Esophagus muscularis mucosa (tissue), 4 donors: ENCODE measurements around the gene DDR1. TPM values are rescaled to one million over a fixed set of nuclear protein-coding genes. Genes with fewer than 3 reads are reported as not detected.
A peak's percentile ranks its signal among the peaks of the same experiment; 100 is the strongest.
"Not testable (repeated sequence)": the region's sequence is repeated elsewhere in the genome, so short reads cannot be mapped to it uniquely, and the experiment has no call there.

Source experiments
- DNase-seq: peaks from one replicate; pipeline ENCODE4 v3.0.0-alpha.2; 2017; ENCODE audit errors: extremely low spot score
- H3K27ac ChIP-seq, 4 donors: fragments of 200-600 bp; sonication (generic); replicated peaks in 1 of 4; 1 replicate in 3 of 4; 2 replicates in 1 of 4; pipeline ENCODE4 v1.5.1; 2016 to 2019; ENCODE audit warnings: mild to moderate bottlenecking in 1 of 4
- H3K27me3 ChIP-seq, 4 donors: fragments of 200-600 bp; sonication (generic); one replicate each; pipeline versions ENCODE4 v1.5.1 to v1.6.0; 2016 to 2019
- H3K36me3 ChIP-seq, 4 donors: fragments of 200-600 bp; sonication (generic); one replicate each; pipeline ENCODE4 v1.5.1; 2016 to 2019
- H3K4me1 ChIP-seq, 4 donors: fragments of 200-600 bp; sonication (generic); one replicate each; pipeline ENCODE4 v1.5.1; 2016 to 2019
- H3K4me3 ChIP-seq, 4 donors: fragments of 200-600 bp; sonication (generic); 1 replicate in 2 of 4; 2 replicates in 2 of 4; pipeline ENCODE4 v1.5.1; 2016 to 2019; ENCODE audit warnings: mild to moderate bottlenecking in 4 of 4, moderate library complexity in 1 of 4
- H3K9me3 ChIP-seq, 4 donors: fragments of 200-600 bp; sonication (generic); 1 replicate in 3 of 4; 2 replicates in 1 of 4; pipeline ENCODE4 v1.5.1; 2016 to 2019
- CTCF ChIP-seq, 3 experiments: fragments of 200-600 bp in 2 of 3; fragments of 450-650 bp in 1 of 3; sonication (generic) in 2 of 3; IDR thresholded peaks; one replicate each; pipeline ENCODE4 v1.5.1; 2017 to 2019; ENCODE audit warnings: antibody characterized with exemption in 3 of 3, mild to moderate bottlenecking in 2 of 3, moderate library complexity in 1 of 3
- EP300 ChIP-seq: sonication (generic); formaldehyde crosslinking; IDR thresholded peaks from one replicate; pipeline ENCODE4 v1.6.1; 2017; ENCODE audit warnings: antibody characterized with exemption
- POLR2A ChIP-seq: fragments of 450-650 bp; IDR thresholded peaks from one replicate; pipeline ENCODE4 v1.6.1; 2017; ENCODE audit warnings: antibody characterized with exemption, moderate library complexity, mild to moderate bottlenecking, low read depth
- POLR2AphosphoS5 ChIP-seq, 2 donors: sonication (generic); formaldehyde crosslinking; IDR thresholded peaks; one replicate each; pipeline ENCODE4 v1.6.1; 2017; ENCODE audit warnings: antibody characterized with exemption in 2 of 2
- WGBS: methylation state at CpG from one replicate; pipeline ENCODE4 v1.1.5; 2018; 5-methylcytosine and 5-hydroxymethylcytosine counted together
- intact Hi-C: fragments of 100-400 bp; cut with DNase I; formaldehyde crosslinking; loops from one replicate; pipeline ENCODE4 v1.15.1; 2023
- total RNA-seq, 4 donors: library from RNA; depleted of rRNA; stranded (reverse); fragments of >200 nt; gene quantifications; one replicate each; pipeline versions ENCODE4 v1.1.0 to v1.2.1, GENCODE V29; 2016

DDR1 gene
- total RNA-seq, 4 donors from 2014 or later, result 10.4 to 37.9 (median 23.3) TPM

DNA sequence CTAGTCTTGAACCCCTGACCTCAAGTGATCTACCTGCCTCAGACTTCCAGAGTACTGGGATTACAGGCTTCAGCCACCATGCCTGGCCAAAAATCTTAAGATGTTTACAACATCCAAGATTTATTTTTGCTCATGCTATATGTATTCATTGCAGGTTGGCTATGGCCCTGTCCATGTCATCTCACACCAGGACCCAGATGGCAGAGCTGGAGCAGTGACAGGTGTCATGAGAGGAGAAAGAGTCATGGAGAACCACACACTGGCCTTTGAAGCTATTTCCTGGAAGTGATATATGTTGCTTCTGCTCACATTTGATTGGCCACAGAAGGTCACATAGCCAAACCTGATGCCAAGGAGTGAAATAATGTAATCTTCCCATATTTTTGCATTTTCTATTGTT, 13.8 kb upstream of the DDR1 start:
- no peaks in the 10 kb centered on the region for H3K36me3 ChIP-seq
- H3K4me1 ChIP-seq, result peaks cover 0 to 3% (median 3%) of the 10 kb centered on the region in 4 donors
- no peak for DNase-seq
- H3K27me3 ChIP-seq, result no peaks in the 10 kb centered on the region
- H3K9me3 ChIP-seq, result peaks cover 0 to 19% (median 9%) of the 10 kb centered on the region in 4 donors
- intact Hi-C loops, result no loop called here
- no peak overlapping the region for H3K27ac ChIP-seq
- TF ChIP-seq EP300, result no peak
- no peak for TF ChIP-seq POLR2A
- no peak for TF ChIP-seq CTCF (IDR thresholded peaks at IDR 0.05)
- TF ChIP-seq POLR2AphosphoS5 (IDR thresholded peaks at IDR 0.05), result no peak
- no peak overlapping the region for H3K4me3 ChIP-seq

- no peak overlapping the region for H3K4me3 ChIP-seq
- H3K27ac ChIP-seq, result no peak overlapping the region
- no peaks in the 10 kb centered on the region for H3K36me3 ChIP-seq
- intact Hi-C loops, result no loop called here
- TF ChIP-seq POLR2A, result no peak
- no peak for TF ChIP-seq EP300
- no peak for TF ChIP-seq POLR2AphosphoS5 (IDR thresholded peaks at IDR 0.05)
- TF ChIP-seq CTCF (IDR thresholded peaks at IDR 0.05), result no peak
- no peaks in the 10 kb centered on the region for H3K27me3 ChIP-seq
- H3K4me1 ChIP-seq, result peaks cover 2 to 15% (median 15%) of the 10 kb centered on the region in 4 donors
- peaks cover 0 to 19% (median 9%) of the 10 kb centered on the region in 4 donors for H3K9me3 ChIP-seq
- DNase-seq, result no peak
- 85% methylated on average over 4 of the region's 4 CpGs for WGBS
These were observed 12.6 kb upstream of the DDR1 start for GRCh38 chr6:30871592-30872183.

DNA sequence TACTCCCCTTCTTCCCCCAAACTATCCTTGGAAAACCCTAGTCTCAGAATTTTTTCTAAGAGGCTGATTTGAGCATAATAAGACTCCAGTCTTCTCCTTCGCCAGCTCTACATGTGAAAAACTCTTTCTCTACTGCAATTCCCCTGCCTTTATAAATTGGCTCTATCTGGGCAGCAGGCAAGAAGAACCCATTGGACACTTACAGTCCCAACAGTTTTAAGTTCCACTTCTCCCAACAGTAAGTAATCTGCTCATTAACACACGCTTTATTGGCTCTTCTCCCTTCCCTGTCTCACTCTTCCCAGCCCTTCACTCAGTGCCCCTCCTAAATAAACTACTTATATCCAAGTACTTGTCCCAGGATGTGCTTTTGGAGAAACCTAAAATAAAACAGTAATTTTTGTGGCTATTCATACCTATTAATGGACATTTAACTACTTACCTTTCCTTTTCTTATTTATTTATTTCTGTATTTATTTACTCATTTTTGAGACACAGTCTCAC, 11.1 kb upstream of the DDR1 start:
- no peak for DNase-seq
- intact Hi-C loops, result no loop called here
- no peak for TF ChIP-seq CTCF (IDR thresholded peaks at IDR 0.05)
- no peak for TF ChIP-seq POLR2A
- no peak for TF ChIP-seq EP300
- no peak for TF ChIP-seq POLR2AphosphoS5 (IDR thresholded peaks at IDR 0.05)
- no peaks in the 10 kb centered on the region for H3K36me3 ChIP-seq
- no peak overlapping the region for H3K27ac ChIP-seq
- H3K9me3 ChIP-seq, result peaks cover 0 to 19% (median 9%) of the 10 kb centered on the region in 4 donors
- H3K4me3 ChIP-seq, result no peak overlapping the region
- peaks cover 15 to 30% (median 29%) of the 10 kb centered on the region in 4 donors for H3K4me1 ChIP-seq
- H3K27me3 ChIP-seq, result no peaks in the 10 kb centered on the region
- WGBS, result 95% methylated on average over 2 of the region's 2 CpGs

GRCh38 chr6:30873795-30874194, 10.5 kb upstream of the DDR1 start:
- H3K4me3 ChIP-seq, intact Hi-C loops, DNase-seq, H3K27ac ChIP-seq, H3K36me3 ChIP-seq, H3K27me3 ChIP-seq: not testable (repeated sequence)
- peaks cover 0 to 19% (median 9%) of the 10 kb centered on the region in 4 donors for H3K9me3 ChIP-seq
- WGBS, result 97% methylated on average over 3 of the region's 3 CpGs
- H3K4me1 ChIP-seq, result peaks cover 15 to 34% (median 31%) of the 10 kb centered on the region in 4 donors

GRCh38 chr6:30875244-30876038, 8.9 kb upstream of the DDR1 start:
- Histone ChIP-seq H3K4me1 (peaks cover 15 to 34% (median 31%) of the 10 kb centered on the region in 4 donors), H3K36me3 (no peaks in the 10 kb centered on the region), H3K27me3 (no peaks in the 10 kb centered on the region), H3K27ac (peak overlapping the region; percentile 80 to 83 (median 82)), H3K4me3 (no peak overlapping the region), H3K9me3 (peaks cover 0 to 10% (median 0%) of the 10 kb centered on the region in 4 donors)
- intact Hi-C loops, result loop anchor here (5.0 kb wide), 1 partner anchor 133 kb away; the partner anchor contains the start of genes FLOT1 and IER3
- no peak for TF ChIP-seq POLR2AphosphoS5 (IDR thresholded peaks at IDR 0.05)
- no peak for TF ChIP-seq CTCF (IDR thresholded peaks at IDR 0.05)
- TF ChIP-seq POLR2A, result no peak
- TF ChIP-seq EP300, result no peak
- no peak for DNase-seq
- WGBS, result 79% methylated on average over 18 of the region's 18 CpGs
